ENCODE measurements around the gene PNLIPRP2.

DNA sequence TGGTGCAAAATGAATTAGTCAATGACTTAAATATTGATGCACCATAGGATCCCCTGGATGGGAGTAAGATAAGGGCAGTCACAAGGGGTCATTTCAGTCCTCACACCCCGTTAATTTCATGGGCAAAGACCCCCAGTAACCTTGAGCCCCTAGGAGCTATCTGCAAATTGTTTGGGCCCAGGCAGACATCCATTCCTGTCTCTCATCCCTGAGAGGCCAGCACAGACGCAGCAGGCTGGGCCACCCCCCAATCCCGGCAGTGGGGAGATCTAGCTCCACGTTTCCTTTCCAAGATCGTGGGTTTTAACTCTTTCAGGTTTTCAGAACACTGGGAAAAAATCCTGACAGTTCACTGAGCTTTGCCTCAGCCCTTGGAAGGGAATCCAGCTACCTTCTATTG lies 40.1 kb downstream of the PNLIPRP2 start:
- TF ChIP-seq EZH2 (IDR thresholded peaks at IDR 0.05; ENCODE audit: insufficient read depth, poor library complexity, severe bottlenecking): no peak
- no peak for TF ChIP-seq EZH2phosphoT487 (IDR thresholded peaks at IDR 0.05; ENCODE audit: insufficient read depth, low read depth)

Measured in GM23248 (cell line).